Liver (tissue), 9 donors: ENCODE data around the gene TLR3. TPM values are rescaled to one million over a fixed set of nuclear protein-coding genes. Genes with fewer than 3 reads are reported as not detected.

Experiments used
- DNase-seq: peaks from one replicate; pipeline ENCODE4 v3.0.0-alpha.2; 2017; ENCODE audit warnings: low spot score
- H3K27ac ChIP-seq, 2 donors: one replicate each; pipeline ENCODE4 v1.7.0; 2013; ENCODE audit warnings: inconsistent platforms in 2 of 2, low read length in 2 of 2, control low read depth in 1 of 2, low read depth in 1 of 2, mild to moderate bottlenecking in 1 of 2
- H3K27me3 ChIP-seq, 4 donors: one replicate each; pipeline versions ENCODE4 v1.6.1 to v1.7.0; 2013; ENCODE audit warnings: low read length in 3 of 4, inconsistent platforms in 1 of 4, mild to moderate bottlenecking in 1 of 4, moderate library complexity in 1 of 4; ENCODE audit not compliant: control insufficient read depth in 4 of 4, insufficient read depth in 4 of 4
- H3K36me3 ChIP-seq, 4 donors: one replicate each; pipeline versions ENCODE4 v1.6.1 to v1.7.0; 2013; ENCODE audit warnings: low read length in 3 of 4, mild to moderate bottlenecking in 3 of 4, low read depth in 1 of 4, moderate library complexity in 1 of 4; ENCODE audit not compliant: control insufficient read depth in 4 of 4, insufficient read depth in 3 of 4
- H3K4me1 ChIP-seq, 4 donors: one replicate each; pipeline versions ENCODE4 v1.6.1 to v1.7.0; 2013; ENCODE audit warnings: low read length in 3 of 4, mild to moderate bottlenecking in 3 of 4, moderate library complexity in 1 of 4; ENCODE audit not compliant: control insufficient read depth in 4 of 4, insufficient read depth in 4 of 4
- H3K4me3 ChIP-seq, 3 donors: one replicate each; pipeline versions ENCODE4 v1.6.1 to v1.7.0; 2013; ENCODE audit warnings: low read length in 3 of 3, control low read depth in 1 of 3, low read depth in 1 of 3, mild to moderate bottlenecking in 1 of 3
- H3K9ac ChIP-seq, 2 donors: one replicate each; pipeline ENCODE4 v1.7.0; 2013; ENCODE audit warnings: low read length in 2 of 2, mild to moderate bottlenecking in 2 of 2, moderate library complexity in 2 of 2, control low read depth in 1 of 2, low read depth in 1 of 2
- H3K9me3 ChIP-seq, 4 donors: one replicate each; pipeline versions ENCODE4 v1.6.1 to v1.7.0; 2013; ENCODE audit warnings: low read length in 3 of 4; ENCODE audit not compliant: control insufficient read depth in 4 of 4
- ATF3 ChIP-seq: IDR thresholded peaks from 2 replicates; pipeline ENCODE4 v1.6.1; 2016; ENCODE audit warnings: antibody characterized with exemption
- CTCF ChIP-seq: fragments of 150-350 bp; IDR thresholded peaks from 2 replicates; pipeline ENCODE4 v1.5.1; 2017; ENCODE audit warnings: improper control_type of control experiment, low read depth, low read length; ENCODE audit not compliant: missing input control
- EGR1 ChIP-seq, 2 donors: IDR thresholded peaks; 2 replicates each; pipeline ENCODE4 v1.6.1; 2016 to 2018; ENCODE audit warnings: antibody characterized with exemption in 2 of 2, low read depth in 2 of 2
- FOXA1 ChIP-seq: IDR thresholded peaks from 2 replicates; pipeline ENCODE4 v1.6.1; 2016; ENCODE audit warnings: antibody characterized with exemption
- FOXA2 ChIP-seq: IDR thresholded peaks from 2 replicates; pipeline ENCODE4 v1.6.1; 2016; ENCODE audit warnings: antibody characterized with exemption
- GABPA ChIP-seq, 2 donors: IDR thresholded peaks in 1 of 2; conservative IDR thresholded peaks in 1 of 2; 2 replicates each; pipeline ENCODE4 v1.6.1; 2016; ENCODE audit warnings: antibody characterized with exemption in 2 of 2, mild to moderate bottlenecking in 1 of 2, moderate library complexity in 1 of 2
- HNF4A ChIP-seq, 2 donors: conservative IDR thresholded peaks; 2 replicates each; pipeline ENCODE4 v1.6.1; 2016; ENCODE audit warnings: antibody characterized with exemption in 2 of 2, mild to moderate bottlenecking in 2 of 2
- JUND ChIP-seq, 2 donors: IDR thresholded peaks; 2 replicates each; pipeline ENCODE4 v1.6.1; 2016; ENCODE audit warnings: antibody characterized with exemption in 2 of 2
- MAX ChIP-seq: IDR thresholded peaks from 2 replicates; pipeline ENCODE4 v1.6.1; 2016; ENCODE audit warnings: antibody characterized with exemption
- NR2F2 ChIP-seq: IDR thresholded peaks from 2 replicates; pipeline ENCODE4 v1.6.1; 2016; ENCODE audit warnings: antibody characterized with exemption
- RAD21 ChIP-seq, 2 donors: IDR thresholded peaks; 2 replicates each; pipeline ENCODE4 v1.6.1; 2016; ENCODE audit warnings: antibody characterized with exemption in 2 of 2, mild to moderate bottlenecking in 2 of 2
- RXRA ChIP-seq, 2 donors: IDR thresholded peaks; 2 replicates each; pipeline ENCODE4 v1.6.1; 2017 to 2018; ENCODE audit warnings: antibody characterized with exemption in 2 of 2, mild to moderate bottlenecking in 1 of 2
- SP1 ChIP-seq: IDR thresholded peaks from 2 replicates; pipeline ENCODE4 v1.6.1; 2018; ENCODE audit warnings: antibody characterized with exemption, mild to moderate bottlenecking
- TAF1 ChIP-seq: conservative IDR thresholded peaks from 2 replicates; pipeline ENCODE4 v1.6.1; 2016; ENCODE audit warnings: antibody characterized with exemption, mild to moderate bottlenecking
- YY1 ChIP-seq: IDR thresholded peaks from 2 replicates; pipeline ENCODE4 v1.6.1; 2016; ENCODE audit warnings: antibody characterized with exemption, mild to moderate bottlenecking
- ZBTB33 ChIP-seq: IDR thresholded peaks from 2 replicates; pipeline ENCODE4 v1.6.1; 2016; ENCODE audit warnings: antibody characterized with exemption
- WGBS: extraction: QIAGEN DNeasy Blood & Tissue Kit; methylation state at CpG from one replicate; pipeline ENCODE4 v1.1.7; 2013; 5-methylcytosine and 5-hydroxymethylcytosine counted together
- polyA plus RNA-seq, 2 donors: library from polyadenylated mRNA; stranded (reverse) in 1 of 2; unstranded in 1 of 2; fragments of 200-250 nt in 1 of 2; fragments of >200 nt in 1 of 2; fragmentation: Nextera tagmentation in 1 of 2; extraction: Ambion mirVana in 1 of 2; gene quantifications; one replicate each; pipeline versions ENCODE4 v1.2.1 to v1.2.3, GENCODE V29; 2013 to 2015
- total RNA-seq, 2 donors: library from RNA; depleted of rRNA; stranded (reverse); fragments of >200 nt; gene quantifications; one replicate each; pipeline ENCODE4 v1.2.3, GENCODE V29; 2014
- donor health status: healthy.
- donor health status: healthy.
- donor health status: healthy.
- donor health status: healthy.
- donor health status: healthy.

The TLR3 gene
- total and polyA plus RNA-seq, 4 donors, result 1.3 to 4.3 (median 2.4) TPM

- DNase-seq, result no peak
- TF ChIP-seq HNF4A (conservative IDR thresholded peaks at IDR 0.05) (no peak), TAF1 (no peak), EGR1 (IDR thresholded peaks at IDR 0.05; ENCODE audit: low read depth in 2 of 2) (no peak), RAD21 (IDR thresholded peaks at IDR 0.05) (no peak), SP1 (no peak), ATF3 (no peak), FOXA1 (no peak), ZBTB33 (no peak)
- H3K4me1 ChIP-seq, result peaks cover 0 to 16% (median 13%) of the 10 kb centered on the region in 4 donors
- H3K36me3 ChIP-seq, result no peaks in the 10 kb centered on the region
- H3K27me3 ChIP-seq, result no peaks in the 10 kb centered on the region
- peak overlapping the region; percentile 14 to 54 for H3K27ac ChIP-seq
- WGBS, result 69% methylated on average over 4 of the region's 4 CpGs
- H3K9ac ChIP-seq, result no peak overlapping the region
- peaks cover 0 to 3% (median 0%) of the 10 kb centered on the region in 4 donors for H3K9me3 ChIP-seq
- no peak overlapping the region for H3K4me3 ChIP-seq
These were observed 38.6 kb upstream of the TLR3 start for GRCh38 chr4:186030399-186030775.

- Histone ChIP-seq H3K9ac (no peak overlapping the region), H3K27ac (peak overlapping the region in 1 of 2 donors; percentile 14), H3K36me3 (no peaks in the 10 kb centered on the region), H3K4me1 (peaks cover 0 to 16% (median 13%) of the 10 kb centered on the region in 4 donors), H3K27me3 (no peaks in the 10 kb centered on the region), H3K4me3 (no peak overlapping the region), H3K9me3 (peaks cover 0 to 3% (median 0%) of the 10 kb centered on the region in 4 donors)
- 79% methylated on average over 3 of the region's 3 CpGs for WGBS
- TF ChIP-seq JUND (IDR thresholded peaks at IDR 0.05) (no peak), GABPA (IDR thresholded peaks at IDR 0.05 in 1 of 2, conservative IDR thresholded peaks at IDR 0.05 in 1 of 2) (no peak), MAX (no peak), YY1 (no peak), EGR1 (IDR thresholded peaks at IDR 0.05; ENCODE audit: low read depth in 2 of 2) (no peak), FOXA1 (no peak), FOXA2 (no peak), ATF3 (no peak), CTCF (no peak), RAD21 (IDR thresholded peaks at IDR 0.05) (no peak), RXRA (IDR thresholded peaks at IDR 0.05) (no peak), HNF4A (conservative IDR thresholded peaks at IDR 0.05) (no peak), TAF1 (no peak), NR2F2 (no peak)
- DNase-seq, result no peak
These were observed 38.2 kb upstream of the TLR3 start for GRCh38 chr4:186030795-186031194.
